Transverse colon (tissue), 4 donors: ENCODE measurements around the gene DNER. TPM values are rescaled to one million over a fixed set of nuclear protein-coding genes. Genes with fewer than 3 reads are reported as not detected.

Experiments
- DNase-seq: peaks from one replicate; pipeline ENCODE4 v3.0.0-alpha.2; 2019
- H3K27ac ChIP-seq, 4 donors: fragments of 200-600 bp; sonication (generic); 2 replicates each; pipeline ENCODE4 v1.5.1; 2016 to 2018; ENCODE audit warnings: inconsistent platforms in 4 of 4
- H3K27me3 ChIP-seq: fragments of 200-600 bp; sonication (generic); 2 replicates; pipeline ENCODE4 v1.5.1; 2017; ENCODE audit warnings: inconsistent platforms
- H3K36me3 ChIP-seq, 4 donors: fragments of 200-600 bp; sonication (generic); 2 replicates each; pipeline ENCODE4 v1.5.1; 2017 to 2019; ENCODE audit warnings: inconsistent platforms in 4 of 4
- H3K4me1 ChIP-seq, 4 donors: fragments of 200-600 bp; sonication (generic); 2 replicates each; pipeline ENCODE4 v1.5.1; 2017 to 2020; ENCODE audit warnings: inconsistent platforms in 4 of 4
- H3K4me3 ChIP-seq, 4 donors: fragments of 200-600 bp; sonication (generic); 1 replicate in 1 of 4; 2 replicates in 3 of 4; pipeline versions ENCODE4 v1.5.1 to v1.6.1; 2017 to 2019; ENCODE audit warnings: inconsistent platforms in 4 of 4
- H3K9me3 ChIP-seq, 2 donors: fragments of 200-600 bp; sonication (generic); 2 replicates each; pipeline ENCODE4 v1.5.1; 2017 to 2019; ENCODE audit warnings: inconsistent platforms in 2 of 2
- EP300 ChIP-seq: sonication (generic); formaldehyde crosslinking; IDR thresholded peaks from one replicate; pipeline ENCODE4 v1.6.1; 2017; ENCODE audit warnings: antibody characterized with exemption, low read depth
- POLR2A ChIP-seq: fragments of 450-650 bp; IDR thresholded peaks from one replicate; pipeline ENCODE4 v1.6.1; 2016; ENCODE audit warnings: antibody characterized with exemption, mild to moderate bottlenecking, moderate library complexity
- POLR2AphosphoS5 ChIP-seq, 3 donors: sonication (generic); formaldehyde crosslinking; IDR thresholded peaks; one replicate each; pipeline ENCODE4 v1.6.1; 2016; ENCODE audit warnings: antibody characterized with exemption in 3 of 3
- WGBS, 2 donors: methylation state at CpG; one replicate each; pipeline ENCODE4 v1.1.5; 2018; ENCODE audit warnings: low coverage in 1 of 2; 5-methylcytosine and 5-hydroxymethylcytosine counted together
- in situ Hi-C, 4 donors: fragments of 200-750 bp; cut with MboI; loops; one replicate each; pipeline versions ENCODE4 v1.15.0 to v1.15.1; 2017; ENCODE audit warnings: low sequenced_read_pairs in 3 of 4, low pct_ligation_motif_present in 1 of 4, low pct_unique_long_range_greater_than_20kb in 1 of 4
- intact Hi-C: fragments of 100-400 bp; cut with DNase I; formaldehyde crosslinking; loops from one replicate; pipeline ENCODE4 v1.15.1; 2023; ENCODE audit warnings: low total_unique reads
- total RNA-seq, 4 donors: library from RNA; depleted of rRNA; stranded (reverse); fragments of >200 nt; gene quantifications; one replicate each; pipeline ENCODE4 v1.1.0, GENCODE V29; 2016
- TF ChIP-seq, protein P1 (sequence below), 5 experiments: fragments of 200-600 bp in 3 of 5; fragments of 450-650 bp in 2 of 5; sonication (generic) in 3 of 5; IDR thresholded peaks; 1 replicate in 2 of 5; 2 replicates in 3 of 5; pipeline ENCODE4 v1.5.1; 2016 to 2017; ENCODE audit warnings: antibody characterized with exemption in 5 of 5, inconsistent platforms in 3 of 5, mild to moderate bottlenecking in 2 of 5, moderate library complexity in 1 of 5

Gene DNER
- total RNA-seq, 4 donors from 2014 or later, result 1.9 to 4.9 (median 2.5) TPM

- intact Hi-C loops, result no loop called here
Measured at GRCh38 chr2:229691631-229692030, 22.7 kb downstream of the DNER start.

GRCh38 chr2:229689307-229689839 is 25.0 kb downstream of the DNER start:
- no peak for DNase-seq
- TF ChIP-seq EP300 (no peak), POLR2A (no peak), POLR2AphosphoS5 (IDR thresholded peaks at IDR 0.05) (no peak)
- TF ChIP-seq, protein P1, sequence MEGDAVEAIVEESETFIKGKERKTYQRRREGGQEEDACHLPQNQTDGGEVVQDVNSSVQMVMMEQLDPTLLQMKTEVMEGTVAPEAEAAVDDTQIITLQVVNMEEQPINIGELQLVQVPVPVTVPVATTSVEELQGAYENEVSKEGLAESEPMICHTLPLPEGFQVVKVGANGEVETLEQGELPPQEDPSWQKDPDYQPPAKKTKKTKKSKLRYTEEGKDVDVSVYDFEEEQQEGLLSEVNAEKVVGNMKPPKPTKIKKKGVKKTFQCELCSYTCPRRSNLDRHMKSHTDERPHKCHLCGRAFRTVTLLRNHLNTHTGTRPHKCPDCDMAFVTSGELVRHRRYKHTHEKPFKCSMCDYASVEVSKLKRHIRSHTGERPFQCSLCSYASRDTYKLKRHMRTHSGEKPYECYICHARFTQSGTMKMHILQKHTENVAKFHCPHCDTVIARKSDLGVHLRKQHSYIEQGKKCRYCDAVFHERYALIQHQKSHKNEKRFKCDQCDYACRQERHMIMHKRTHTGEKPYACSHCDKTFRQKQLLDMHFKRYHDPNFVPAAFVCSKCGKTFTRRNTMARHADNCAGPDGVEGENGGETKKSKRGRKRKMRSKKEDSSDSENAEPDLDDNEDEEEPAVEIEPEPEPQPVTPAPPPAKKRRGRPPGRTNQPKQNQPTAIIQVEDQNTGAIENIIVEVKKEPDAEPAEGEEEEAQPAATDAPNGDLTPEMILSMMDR (IDR thresholded peaks at IDR 0.05), result no peak
- no peak overlapping the region for H3K27ac ChIP-seq
- no peaks in the 10 kb centered on the region for H3K4me1 ChIP-seq
- H3K27me3 ChIP-seq, result no peaks in the 10 kb centered on the region
- no peaks in the 10 kb centered on the region for H3K36me3 ChIP-seq
- intact Hi-C loops, result no loop called here
- no peak overlapping the region for H3K4me3 ChIP-seq
- in situ Hi-C loops, result no loop called here
- 45% methylated on average over 2 of the region's 2 CpGs; no CpG with 5 or more reads in 1 of the 2 donors for WGBS, 2 donors
- H3K9me3 ChIP-seq, result no peaks in the 10 kb centered on the region

More at GRCh38 chr2:229691631-229692030, 22.7 kb downstream of the DNER start:
- Histone ChIP-seq H3K4me1 (no peaks in the 10 kb centered on the region), H3K36me3 (no peaks in the 10 kb centered on the region), H3K27me3 (no peaks in the 10 kb centered on the region), H3K4me3 (no peak overlapping the region), H3K27ac (no peak overlapping the region), H3K9me3 (no peaks in the 10 kb centered on the region)
- 57 to 61% methylated on average over 2 of the region's 2 CpGs for WGBS, 2 donors
- TF ChIP-seq EP300 (no peak), POLR2A (no peak), POLR2AphosphoS5 (IDR thresholded peaks at IDR 0.05) (no peak)
- TF ChIP-seq, protein P1 (IDR thresholded peaks at IDR 0.05), result no peak
- DNase-seq, result no peak
- in situ Hi-C loops, result no loop called here

DNA sequence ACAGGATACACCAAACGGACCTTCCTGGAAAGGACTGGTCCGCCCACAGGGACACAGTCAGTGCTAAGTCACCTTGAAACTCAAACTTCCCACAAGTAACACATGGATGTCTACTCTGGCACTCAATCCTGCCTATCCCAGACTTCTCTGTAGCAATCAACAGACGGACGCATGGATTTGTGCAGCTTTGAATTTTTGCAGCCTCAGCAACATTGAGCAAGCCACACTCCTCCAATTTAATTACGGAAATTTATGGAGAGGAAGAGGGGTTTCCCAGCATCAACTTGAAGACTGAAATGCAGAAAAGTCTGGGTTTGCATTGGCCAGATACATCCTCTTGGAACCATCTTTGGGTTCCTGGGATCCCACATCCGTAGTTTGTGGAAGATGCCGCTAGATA is 26.2 kb downstream of the DNER start:
- no peaks in the 10 kb centered on the region for H3K4me1 ChIP-seq
- no peak overlapping the region for H3K4me3 ChIP-seq
- TF ChIP-seq POLR2AphosphoS5 (IDR thresholded peaks at IDR 0.05) (no peak), POLR2A (no peak), EP300 (no peak)
- TF ChIP-seq, protein P1 (IDR thresholded peaks at IDR 0.05), result no peak
- DNase-seq, result no peak
- intact Hi-C loops (no loop called here), in situ Hi-C loops (no loop called here)
- no peak overlapping the region for H3K27ac ChIP-seq
- 92 to 100% methylated on average over 2 to 7 of the region's 7 CpGs for WGBS, 2 donors
- H3K27me3 ChIP-seq, result no peaks in the 10 kb centered on the region
- no peaks in the 10 kb centered on the region for H3K36me3 ChIP-seq
- H3K9me3 ChIP-seq, result no peaks in the 10 kb centered on the region

GRCh38 chr2:229686122-229686919 is 28.0 kb downstream of the DNER start:
- intact Hi-C loops, result no loop called here
- Histone ChIP-seq H3K36me3 (no peaks in the 10 kb centered on the region), H3K4me1 (no peaks in the 10 kb centered on the region), H3K9me3 (no peaks in the 10 kb centered on the region), H3K4me3 (no peak overlapping the region), H3K27me3 (no peaks in the 10 kb centered on the region), H3K27ac (no peak overlapping the region)
- no peak for DNase-seq
- TF ChIP-seq POLR2AphosphoS5 (IDR thresholded peaks at IDR 0.05), result no peak
- no peak for TF ChIP-seq POLR2A
- no peak for TF ChIP-seq EP300
- TF ChIP-seq, protein P1 (IDR thresholded peaks at IDR 0.05), result no peak
- WGBS, 2 donors, result 40 to 72% methylated on average over 1 to 6 of the region's 6 CpGs
- in situ Hi-C loops, result no loop called here
